Right cardiac atrium (tissue), 5 donors: ENCODE results near the gene ZNF768. TPM values are rescaled to one million over a fixed set of nuclear protein-coding genes. Genes with fewer than 3 reads are reported as not detected.
"Not testable (repeated sequence)": the region's sequence is repeated elsewhere in the genome, so short reads cannot be mapped to it uniquely, and the experiment has no call there.

Experiments
- ATAC-seq, 2 donors: fragments of 200-7000 bp; cut with Tn5 transposase; one replicate each; pipeline versions ENCODE4 v1.8.0 to v1.9.1; 2020; ENCODE audit warnings: moderate library complexity in 2 of 2, mild to moderate bottlenecking in 1 of 2
- DNase-seq, 3 donors: peaks; one replicate each; pipeline ENCODE4 v3.0.0-alpha.2; 2020
- H3K27ac ChIP-seq: one replicate; pipeline ENCODE4 v1.5.1; 2013; ENCODE audit warnings: mild to moderate bottlenecking, low read length, control low read depth, moderate library complexity
- H3K27me3 ChIP-seq: one replicate; pipeline ENCODE4 v1.6.1; 2013; ENCODE audit not compliant: control insufficient read depth, insufficient read depth
- H3K4me1 ChIP-seq: one replicate; pipeline ENCODE4 v1.6.1; 2013; ENCODE audit warnings: low read length; ENCODE audit not compliant: control insufficient read depth, insufficient read depth
- H3K4me3 ChIP-seq: one replicate; pipeline ENCODE4 v1.5.1; 2013; ENCODE audit warnings: low read length, control low read depth
- H3K9me3 ChIP-seq: one replicate; pipeline ENCODE4 v1.6.1; 2013; ENCODE audit warnings: low read length; ENCODE audit not compliant: control insufficient read depth
- WGBS: extraction: QIAGEN DNeasy Blood & Tissue Kit; methylation state at CpG from one replicate; pipeline ENCODE4 v1.1.7; 2013; 5-methylcytosine and 5-hydroxymethylcytosine counted together
- intact Hi-C, 4 donors: fragments of 100-400 bp; cut with DNase I; formaldehyde crosslinking; loops; one replicate each; pipeline versions ENCODE4 v1.11.0 to v1.14.0; 2022 to 2023
- polyA plus RNA-seq: library from polyadenylated mRNA; stranded (reverse); fragments of 200-250 nt; gene quantifications from one replicate; pipeline ENCODE4 v1.2.3, GENCODE V29; 2013
- total RNA-seq, 4 donors: library from RNA; stranded (reverse); fragmentation: NEBNext Ultra II Directional; extraction: Animal tissue kit (Norgen Biotek cat#: 25700); gene quantifications; one replicate each; pipeline ENCODE4 v1.2.1, GENCODE V29; 2021
- donor health status: healthy with polysubstance abuse.
- donor health status: DM: no; HTN: yes; CAD: no.
- donor health status: DM: no; HTN: no; CAD: no.
- donor health status: DM: no; HTN: yes; CAD: no; lungs with severe emphysema.
- donor health status: DM: yes; HTN: yes; CAD: no.

The ZNF768 gene
- total and polyA plus RNA-seq, 5 donors, result 40.9 to 66.7 (median 53.3) TPM

GRCh38 chr16:30555315-30556124 is 29.2 kb upstream of the ZNF768 start:
- Histone ChIP-seq H3K9me3 (no peaks in the 10 kb centered on the region), H3K4me3 (no peak overlapping the region), H3K27me3 (no peaks in the 10 kb centered on the region), H3K27ac (no peak overlapping the region), H3K4me1 (peaks cover 7% of the 10 kb centered on the region)
- intact Hi-C loops, result no loop called here
- 93% methylated on average over 69 of the region's 69 CpGs for WGBS
- DNase-seq, result peak in 1 of 3 donors; percentile 66
- ATAC-seq, result no peak

GRCh38 chr16:30554557-30555314 is 28.4 kb upstream of the ZNF768 start:
- no peak overlapping the region for H3K4me3 ChIP-seq
- ATAC-seq (no peak), DNase-seq (no peak)
- no peaks in the 10 kb centered on the region for H3K9me3 ChIP-seq
- H3K27ac ChIP-seq, result no peak overlapping the region
- intact Hi-C loops, result no loop called here
- H3K4me1 ChIP-seq, result peaks cover 7% of the 10 kb centered on the region
- 94% methylated on average over 18 of the region's 18 CpGs for WGBS
- no peaks in the 10 kb centered on the region for H3K27me3 ChIP-seq

DNA sequence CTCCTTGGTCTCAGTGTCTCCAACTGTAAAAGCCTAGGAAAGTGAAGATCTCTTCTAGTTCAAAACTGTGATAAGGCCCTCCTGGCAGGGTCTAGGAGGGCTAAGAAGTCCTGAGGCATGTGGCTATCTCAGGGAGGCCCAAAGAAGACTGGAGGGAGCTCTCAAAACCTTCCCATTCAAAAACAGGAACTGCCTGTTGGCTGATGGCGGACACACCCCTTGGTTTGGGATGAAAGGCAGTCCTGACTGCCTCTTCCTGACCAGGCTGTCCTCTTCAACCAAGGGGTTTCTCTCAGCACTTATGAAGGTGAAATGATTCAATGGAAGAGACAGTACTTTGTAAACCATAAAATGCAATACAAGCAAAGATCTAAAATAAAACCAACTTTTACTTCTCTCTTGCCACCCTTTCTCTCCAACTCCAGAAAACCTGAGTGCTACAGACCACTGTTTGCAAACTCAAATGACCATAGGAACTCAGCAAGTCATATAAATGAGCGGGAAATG is 27.1 kb upstream of the ZNF768 start:
- no peak for ATAC-seq
- H3K4me3 ChIP-seq, result no peak overlapping the region
- peaks cover 7% of the 10 kb centered on the region for H3K4me1 ChIP-seq
- peak in 1 of 3 donors; percentile 23 for DNase-seq
- no peaks in the 10 kb centered on the region for H3K27me3 ChIP-seq
- peak overlapping the region; percentile 23 for H3K27ac ChIP-seq
- WGBS, result 83% methylated on average over 2 of the region's 2 CpGs
- intact Hi-C loops, result no loop called here
- H3K9me3 ChIP-seq, result no peaks in the 10 kb centered on the region

DNA sequence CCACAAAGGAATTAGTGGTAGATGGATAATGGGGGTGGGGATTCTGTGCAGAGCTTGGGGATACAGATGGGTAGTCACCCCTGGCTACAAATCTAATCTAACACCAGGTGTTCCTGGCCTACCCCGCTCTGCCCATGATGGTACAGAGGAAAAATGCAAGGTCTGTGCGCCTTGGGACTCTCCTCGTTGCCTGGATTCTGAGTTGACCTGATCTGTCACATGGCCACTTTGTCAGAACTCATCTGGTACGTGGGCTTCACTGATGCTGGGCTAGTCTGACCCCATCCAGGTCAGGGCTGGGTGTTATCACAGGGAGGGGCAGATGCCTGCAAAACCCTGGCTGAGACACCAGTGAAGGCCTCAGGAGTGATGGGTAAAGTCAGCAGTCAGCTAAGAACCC is 26.6 kb upstream of the ZNF768 start:
- Histone ChIP-seq H3K27ac (peak overlapping the region; percentile 23), H3K9me3 (no peaks in the 10 kb centered on the region), H3K4me3 (no peak overlapping the region), H3K4me1 (peaks cover 8% of the 10 kb centered on the region), H3K27me3 (no peaks in the 10 kb centered on the region)
- DNase-seq (peak in 1 of 3 donors; percentile 21), ATAC-seq (no peak)
- WGBS, result 73% methylated on average over 4 of the region's 4 CpGs
- intact Hi-C loops, result no loop called here

GRCh38 chr16:30551781-30552180 is 25.4 kb upstream of the ZNF768 start:
- Histone ChIP-seq H3K4me1 (peaks cover 7% of the 10 kb centered on the region), H3K27me3 (no peaks in the 10 kb centered on the region), H3K27ac (no peak overlapping the region), H3K4me3 (no peak overlapping the region), H3K9me3 (no peaks in the 10 kb centered on the region)
- 69% methylated on average over 3 of the region's 3 CpGs for WGBS
- intact Hi-C loops, result no loop called here
- ATAC-seq, result no peak
- DNase-seq, result peak in 1 of 3 donors; percentile 49

- intact Hi-C loops, result no loop called here
- 65% methylated on average over 8 of the region's 8 CpGs for WGBS
- ATAC-seq (peak in 1 of 2 donors; percentile 20), DNase-seq (no peak)
- peak overlapping the region; percentile 97 for H3K27ac ChIP-seq
- no peaks in the 10 kb centered on the region for H3K9me3 ChIP-seq
- peaks cover 7% of the 10 kb centered on the region for H3K4me1 ChIP-seq
- no peaks in the 10 kb centered on the region for H3K27me3 ChIP-seq
- no peak overlapping the region for H3K4me3 ChIP-seq
Measured at GRCh38 chr16:30548416-30549253, 22.3 kb upstream of the ZNF768 start.

- intact Hi-C loops, result no loop called here
- Histone ChIP-seq H3K9me3 (no peaks in the 10 kb centered on the region), H3K4me1 (peaks cover 5% of the 10 kb centered on the region), H3K27me3 (no peaks in the 10 kb centered on the region), H3K4me3 (no peak overlapping the region), H3K27ac (no peak overlapping the region)
- peak in 1 of 3 donors; percentile 14 for DNase-seq
- no peak for ATAC-seq
- 70% methylated on average over 8 of the region's 8 CpGs for WGBS
Measured at GRCh38 chr16:30546115-30546514, 19.7 kb upstream of the ZNF768 start.

DNA sequence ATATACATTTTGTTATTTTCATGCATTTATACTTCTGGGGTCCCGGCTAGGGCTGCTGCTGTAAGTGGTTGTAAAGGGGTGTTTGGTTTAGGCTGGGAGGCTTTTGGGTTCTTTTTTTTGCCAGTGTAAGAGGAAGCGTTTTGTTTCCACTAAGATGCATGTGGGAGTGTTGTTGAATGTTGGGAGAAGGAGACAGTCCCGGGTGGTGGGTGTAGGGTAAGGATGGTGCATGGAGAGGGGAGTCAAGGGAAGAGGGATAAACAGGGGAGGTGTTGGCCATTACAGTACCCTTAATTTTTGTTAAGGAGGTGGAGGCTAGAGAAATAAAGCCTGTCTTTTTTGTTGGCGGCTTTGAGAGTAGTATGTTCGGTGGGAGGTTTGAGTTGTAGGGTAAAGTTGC is 16.7 kb upstream of the ZNF768 start:
- WGBS, result 78% methylated on average over 5 of the region's 5 CpGs
- no peak overlapping the region for H3K27ac ChIP-seq
- intact Hi-C loops, result no loop called here

DNA sequence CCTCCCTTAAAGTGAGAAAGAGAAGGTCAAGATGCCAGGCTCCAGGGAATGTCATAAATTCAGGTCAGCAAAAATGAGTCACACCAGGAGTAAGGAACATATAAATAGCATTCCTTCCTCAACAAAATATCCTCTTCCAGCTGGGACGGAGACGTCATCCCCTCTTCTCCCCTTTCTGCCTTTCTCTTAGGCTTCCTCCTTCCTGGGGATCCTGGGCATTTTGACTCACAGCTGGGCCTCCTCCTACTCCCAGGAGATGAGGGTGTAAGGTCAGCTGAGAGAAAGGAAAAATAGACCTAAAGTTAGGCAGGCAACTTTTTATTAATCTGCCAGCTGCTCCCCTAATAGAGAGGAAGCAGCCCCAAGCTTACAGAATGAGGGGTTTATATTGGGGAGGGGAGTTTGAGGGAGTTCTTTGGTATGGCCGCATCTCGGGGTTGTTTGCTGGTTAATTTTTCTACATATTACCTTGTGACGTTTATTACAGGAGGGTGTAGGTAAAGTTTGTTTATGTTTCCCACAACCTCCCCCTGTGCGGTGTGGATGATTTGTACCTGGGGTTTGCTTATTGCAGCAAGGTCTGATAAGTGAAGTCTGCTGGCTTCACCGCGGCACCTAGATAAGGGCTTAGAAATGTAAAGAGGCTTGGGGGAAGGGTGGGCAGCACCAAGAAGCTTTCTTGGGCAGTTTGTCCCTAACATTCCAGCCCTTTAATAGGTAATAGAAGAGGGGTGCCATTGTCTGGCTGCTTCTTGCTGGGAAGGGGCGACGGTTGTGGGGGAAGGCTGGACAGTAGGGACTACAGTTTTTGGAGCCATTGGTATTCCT is 15.3 kb upstream of the ZNF768 start:
- ATAC-seq (peak in 1 of 2 donors; percentile 34), DNase-seq (no peak)
- intact Hi-C loops, result no loop called here
- H3K27ac ChIP-seq, result no peak overlapping the region
- 47% methylated on average over 10 of the region's 10 CpGs for WGBS
- H3K9me3 ChIP-seq, result no peaks in the 10 kb centered on the region
- no peaks in the 10 kb centered on the region for H3K27me3 ChIP-seq
- no peak overlapping the region for H3K4me3 ChIP-seq
- no peaks in the 10 kb centered on the region for H3K4me1 ChIP-seq

More for the DNA sequence above, 16.7 kb upstream of the ZNF768 start:
- Histone ChIP-seq H3K9me3 (no peaks in the 10 kb centered on the region), H3K4me1 (peaks cover 2% of the 10 kb centered on the region), H3K27me3 (no peaks in the 10 kb centered on the region), H3K4me3 (no peak overlapping the region)
- DNase-seq, result no peak
- ATAC-seq, result no peak

- H3K4me1 ChIP-seq, H3K9me3 ChIP-seq, ATAC-seq, H3K27me3 ChIP-seq, intact Hi-C loops, H3K4me3 ChIP-seq, H3K27ac ChIP-seq: not testable (repeated sequence)
- peak in 1 of 3 donors; percentile 5 for DNase-seq
- 61% methylated on average over 9 of the region's 9 CpGs for WGBS
Measured at GRCh38 chr16:30540916-30541464, 14.6 kb upstream of the ZNF768 start.
